ENCODE measurements around the gene IFT43.
A peak's percentile ranks its signal among the peaks of the same experiment; 100 is the strongest.

Gene IFT43

GRCh38 chr14:75985618-75986438 is at the start of gene IFT43:
Gene IFT43 (plus strand): TSS chr14:75985763. CDS start chr14:75985787, 24 bp downstream.
- H3K36me3 ChIP-seq (replicated peaks; ENCODE audit: insufficient read depth, low read length), result no peaks in the 10 kb centered on the region
- no peak within 1 kb of the TSS; the same call in 1 of the 2 replicates for H3K27ac ChIP-seq (ENCODE audit: low read length)
- DNase-seq, result peak; percentile 60

GRCh38 chr14:75939200-75939599 is 46.4 kb upstream of the IFT43 start:
- Histone ChIP-seq H3K4me3 (ENCODE audit: low read length) (no peak overlapping the region), H3K9me2 (replicated peaks; ENCODE audit: insufficient read depth, low read length) (no peaks in the 10 kb centered on the region), H3K9me3 (replicated peaks; ENCODE audit: insufficient read depth, low read length) (no peaks in the 10 kb centered on the region), H2AFZ (ENCODE audit: low read length) (no peak overlapping the region), H3K79me2 (ENCODE audit: low read length) (no peaks in the 10 kb centered on the region), H3K27me3 (replicated peaks; ENCODE audit: insufficient read depth, low read length) (no peaks in the 10 kb centered on the region), H4K20me1 (ENCODE audit: insufficient read depth, low read length) (no peaks in the 10 kb centered on the region), H3K4me1 (ENCODE audit: low read length) (no peaks in the 10 kb centered on the region), H3K36me3 (replicated peaks; ENCODE audit: insufficient read depth, low read length) (no peaks in the 10 kb centered on the region), H3K27ac (ENCODE audit: low read length) (no peak overlapping the region), H3K9ac (ENCODE audit: low read length) (no peak overlapping the region), H3K4me2 (ENCODE audit: low read depth, low read length) (no peak overlapping the region), H3F3A (ENCODE audit: insufficient read depth, low read length) (no peaks in the 10 kb centered on the region)
- TF ChIP-seq CTCF (IDR thresholded peaks at IDR 0.05; ENCODE audit: low read length) (no peak), EZH2 (optimal IDR thresholded peaks at IDR 0.05; ENCODE audit: low read depth, low read length) (no peak), EZH2phosphoT487 (IDR thresholded peaks at IDR 0.05; ENCODE audit: low read length) (no peak)
- DNase-seq, result no peak

More at GRCh38 chr14:75985618-75986438, at the start of gene IFT43:
- Histone ChIP-seq H3K4me2 (ENCODE audit: low read depth, low read length) (peak within 1 kb of the TSS; percentile 54; the same call in 1 of the 2 replicates), H4K20me1 (ENCODE audit: insufficient read depth, low read length) (no peaks in the 10 kb centered on the region), H3F3A (ENCODE audit: insufficient read depth, low read length) (no peaks in the 10 kb centered on the region), H3K9me2 (replicated peaks; ENCODE audit: insufficient read depth, low read length) (no peaks in the 10 kb centered on the region), H3K4me1 (ENCODE audit: low read length) (peaks cover 3% of the 10 kb centered on the region; the same call in 1 of the 2 replicates), H3K79me2 (ENCODE audit: low read length) (no peaks in the 10 kb centered on the region), H2AFZ (ENCODE audit: low read length) (peak within 1 kb of the TSS; percentile 72), H3K9ac (ENCODE audit: low read length) (peak within 1 kb of the TSS; percentile 58; the same call in 1 of the 2 replicates), H3K27me3 (replicated peaks; ENCODE audit: insufficient read depth, low read length) (no peaks in the 10 kb centered on the region), H3K9me3 (replicated peaks; ENCODE audit: insufficient read depth, low read length) (no peaks in the 10 kb centered on the region), H3K4me3 (ENCODE audit: low read length) (peak within 1 kb of the TSS; percentile 72)
- TF ChIP-seq EZH2 (optimal IDR thresholded peaks at IDR 0.05; ENCODE audit: low read depth, low read length) (no peak), CTCF (IDR thresholded peaks at IDR 0.05; ENCODE audit: low read length) (no peak), EZH2phosphoT487 (IDR thresholded peaks at IDR 0.05; ENCODE audit: low read length) (no peak)

GRCh38 chr14:75941030-75941429 is 44.5 kb upstream of the IFT43 start:
- Histone ChIP-seq H3K4me1 (ENCODE audit: low read length) (no peaks in the 10 kb centered on the region), H3K36me3 (replicated peaks; ENCODE audit: insufficient read depth, low read length) (no peaks in the 10 kb centered on the region), H3K9me2 (replicated peaks; ENCODE audit: insufficient read depth, low read length) (no peaks in the 10 kb centered on the region), H2AFZ (ENCODE audit: low read length) (no peak overlapping the region), H3K4me3 (ENCODE audit: low read length) (no peak overlapping the region), H3K27me3 (replicated peaks; ENCODE audit: insufficient read depth, low read length) (no peaks in the 10 kb centered on the region), H3F3A (ENCODE audit: insufficient read depth, low read length) (no peaks in the 10 kb centered on the region), H3K27ac (ENCODE audit: low read length) (no peak overlapping the region), H3K9ac (ENCODE audit: low read length) (no peak overlapping the region), H4K20me1 (ENCODE audit: insufficient read depth, low read length) (no peaks in the 10 kb centered on the region), H3K79me2 (ENCODE audit: low read length) (no peaks in the 10 kb centered on the region), H3K9me3 (replicated peaks; ENCODE audit: insufficient read depth, low read length) (no peaks in the 10 kb centered on the region), H3K4me2 (ENCODE audit: low read depth, low read length) (no peak overlapping the region)
- no peak for DNase-seq
- TF ChIP-seq EZH2phosphoT487 (IDR thresholded peaks at IDR 0.05; ENCODE audit: low read length) (no peak), CTCF (IDR thresholded peaks at IDR 0.05; ENCODE audit: low read length) (no peak), EZH2 (optimal IDR thresholded peaks at IDR 0.05; ENCODE audit: low read depth, low read length) (no peak)

Data from MM.1S (cell line).